H1 (cell line): ENCODE data around the gene ATF7. TPM values are rescaled to one million over a fixed set of nuclear protein-coding genes. Genes with fewer than 3 reads are reported as not detected.

Experiments
- FOSL1 ChIP-seq: IDR thresholded peaks from 2 replicates; pipeline ENCODE4 v1.6.1; 2011; ENCODE audit warnings: mild to moderate bottlenecking, low read depth, low read length, moderate library complexity; ENCODE audit not compliant: insufficient read depth
- HDAC2 ChIP-seq, 2 experiments: fragments of 300-600 bp in 1 of 2; sonication (generic) in 1 of 2; IDR thresholded peaks; 2 replicates each; pipeline ENCODE4 v1.6.1; 2011 to 2012; ENCODE audit warnings: low read depth in 2 of 2, low read length in 2 of 2, mild to moderate bottlenecking in 2 of 2, moderate library complexity in 2 of 2, borderline replicate concordance in 1 of 2, inconsistent platforms in 1 of 2
- SAP30 ChIP-seq: fragments of 300-600 bp; sonication (generic); IDR thresholded peaks from 2 replicates; pipeline ENCODE4 v1.7.1; 2012; ENCODE audit warnings: low read length, moderate library complexity, mild to moderate bottlenecking, inconsistent platforms; ENCODE audit not compliant: insufficient read depth, insufficient replicate concordance
- polyA plus RNA-seq, 7 experiments: library from polyadenylated mRNA; depleted of rRNA in 3 of 7; stranded (reverse) in 5 of 7; unstranded in 2 of 7; fragments of >200 nt in 5 of 7; fragments of 200-250 nt in 2 of 7; gene quantifications; 1 replicate in 5 of 7; 2 replicates in 1 of 7; 4 replicates in 1 of 7; pipeline versions ENCODE4 v1.2.1 to v1.2.3, GENCODE V29; 2011 to 2013; ENCODE audit warnings: missing spikeins in 2 of 7, mixed read lengths in 2 of 7
- total RNA-seq: library from RNA; stranded (reverse); fragmentation: NEBNext Ultra II Directional; extraction: Animal tissue kit (Norgen Biotek cat#: 25700); gene quantifications from 2 replicates; pipeline ENCODE4 v1.2.1, GENCODE V29; 2021
- TF ChIP-seq, protein P1 (sequence below): IDR thresholded peaks from 2 replicates; pipeline ENCODE4 v1.6.1; 2011; ENCODE audit warnings: low read length, improper control_type of control experiment

ATF7 gene
- total and polyA plus RNA-seq, 2 of the 8 experiments (the other 6 are each of a cell fraction or from before 2014, with no cell fraction given) = 10.1 to 16.6 TPM

DNA sequence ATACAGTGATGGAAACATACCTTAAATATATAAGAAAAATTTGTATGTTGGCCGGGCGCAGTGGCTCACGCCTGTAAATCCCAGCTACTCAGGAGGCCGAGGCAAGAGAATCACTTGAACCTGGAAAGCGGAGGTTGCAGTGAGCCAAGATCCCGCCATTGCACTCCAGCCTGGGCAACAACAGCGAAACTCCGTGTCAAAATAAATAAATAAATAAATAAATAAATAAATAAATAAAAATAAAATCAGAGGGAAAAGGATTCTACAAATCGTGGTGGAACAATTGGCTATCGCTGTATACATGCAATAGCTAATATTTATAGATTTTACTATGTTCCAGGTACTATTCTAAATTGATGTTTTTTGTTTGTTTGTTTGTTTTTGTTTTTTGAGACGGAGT is 1.7 kb upstream of the ATF7 start (continued):
- TF ChIP-seq, protein P1, sequence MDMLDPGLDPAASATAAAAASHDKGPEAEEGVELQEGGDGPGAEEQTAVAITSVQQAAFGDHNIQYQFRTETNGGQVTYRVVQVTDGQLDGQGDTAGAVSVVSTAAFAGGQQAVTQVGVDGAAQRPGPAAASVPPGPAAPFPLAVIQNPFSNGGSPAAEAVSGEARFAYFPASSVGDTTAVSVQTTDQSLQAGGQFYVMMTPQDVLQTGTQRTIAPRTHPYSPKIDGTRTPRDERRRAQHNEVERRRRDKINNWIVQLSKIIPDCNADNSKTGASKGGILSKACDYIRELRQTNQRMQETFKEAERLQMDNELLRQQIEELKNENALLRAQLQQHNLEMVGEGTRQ = no peak
- TF ChIP-seq SAP30 (no peak), HDAC2 (IDR thresholded peaks at IDR 0.05; ENCODE audit: borderline replicate concordance in 1 of 2, low read depth in 2 of 2, low read length in 2 of 2) (no peak), FOSL1 (no peak)
